GM12878 (cell line): Measurements from ENCODE around the gene KLRK1. TPM values are rescaled to one million over a fixed set of nuclear protein-coding genes. Genes with fewer than 3 reads are reported as not detected.

ENCODE experiments used
- BHLHE40 ChIP-seq, 2 experiments: fragments of 450-650 bp in 1 of 2; IDR thresholded peaks; 2 replicates each; pipeline ENCODE4 v1.6.1; 2011 to 2017; ENCODE audit warnings: low read depth in 2 of 2, borderline replicate concordance in 1 of 2, improper control_type of control experiment in 1 of 2, low read length in 1 of 2, mild to moderate bottlenecking in 1 of 2
- BRCA1 ChIP-seq: IDR thresholded peaks from 2 replicates; pipeline ENCODE4 v1.6.1; 2011; ENCODE audit warnings: low read depth, low read length, improper control_type of control experiment
- FOXK2 ChIP-seq: fragments of 450-650 bp; IDR thresholded peaks from 2 replicates; pipeline ENCODE4 v1.6.1; 2017; ENCODE audit warnings: mild to moderate bottlenecking, moderate library complexity
- KAT2A ChIP-seq: conservative IDR thresholded peaks from 2 replicates; pipeline ENCODE4 v1.6.1; 2011; ENCODE audit warnings: low read depth, low read length; ENCODE audit not compliant: control insufficient read depth
- MTA2 ChIP-seq: fragments of 450-650 bp; IDR thresholded peaks from 2 replicates; pipeline ENCODE4 v1.6.1; 2016; ENCODE audit warnings: low read depth, mild to moderate bottlenecking, moderate library complexity
- MYB ChIP-seq: fragments of 150-350 bp; IDR thresholded peaks from 2 replicates; pipeline ENCODE4 v1.6.1; 2014; ENCODE audit warnings: mild to moderate bottlenecking, low read depth, low read length, borderline replicate concordance
- NFXL1 ChIP-seq: fragments of 450-650 bp; IDR thresholded peaks from 2 replicates; pipeline ENCODE4 v1.6.1; 2017; ENCODE audit warnings: antibody characterized with exemption, mild to moderate bottlenecking, borderline replicate concordance
- NR2C1 ChIP-seq: fragments of 450-650 bp; IDR thresholded peaks from 2 replicates; pipeline ENCODE4 v1.6.1; 2017; ENCODE audit warnings: antibody characterized with exemption, mild to moderate bottlenecking, moderate library complexity
- SMAD5 ChIP-seq: IDR thresholded peaks from 2 replicates; pipeline ENCODE4 v1.6.1; 2016; ENCODE audit warnings: antibody characterized with exemption, low read depth
- polyA plus RNA-seq, 11 experiments: library from polyadenylated mRNA; depleted of rRNA in 4 of 11; unstranded in 6 of 11; stranded (reverse) in 5 of 11; fragments of >200 nt; fragmentation: Nextera tagmentation in 4 of 11; fragmentation: Illumina TruSeq in 1 of 11; extraction: Ambion mirVana in 4 of 11; extraction: Trizol in 1 of 11; gene quantifications; 1 replicate in 1 of 11; 2 replicates in 10 of 11; pipeline versions ENCODE4 v1.2.1 to v1.2.3, GENCODE V29; 2011 to 2016; ENCODE audit warnings: inconsistent platforms in 2 of 11, missing spikeins in 2 of 11, low read depth in 1 of 11
- total RNA-seq, 4 experiments: library from RNA; depleted of rRNA in 3 of 4; stranded (reverse); fragments of >200 nt in 3 of 4; fragmentation: Illumina TruSeq in 1 of 4; extraction: Trizol in 1 of 4; gene quantifications; 2 replicates each; pipeline versions ENCODE4 v1.2.1 to v1.2.3, GENCODE V29; 2013 to 2021
- TF ChIP-seq, protein P1 (sequence below): IDR thresholded peaks from 2 replicates; pipeline ENCODE4 v1.6.1; 2011; ENCODE audit warnings: mild to moderate bottlenecking, low read depth, low read length, moderate library complexity; ENCODE audit not compliant: insufficient replicate concordance
- TF ChIP-seq, protein P2 (sequence below): fragments of 450-650 bp; IDR thresholded peaks from 2 replicates; pipeline ENCODE4 v1.6.1; 2018; ENCODE audit warnings: borderline replicate concordance, mild to moderate bottlenecking; ENCODE audit not compliant: partially characterized antibody
- TF ChIP-seq, protein P3 (sequence below): fragments of 450-650 bp; IDR thresholded peaks from 2 replicates; pipeline ENCODE4 v1.6.1; 2016; ENCODE audit warnings: mild to moderate bottlenecking
- TF ChIP-seq, protein P4 (sequence below): IDR thresholded peaks from 2 replicates; pipeline ENCODE4 v1.6.1; 2012; ENCODE audit warnings: low read length, inconsistent platforms
- TF ChIP-seq, protein P5 (sequence below): fragments of 450-650 bp; conservative IDR thresholded peaks from 2 replicates; pipeline ENCODE4 v1.6.1; 2017; ENCODE audit warnings: mild to moderate bottlenecking, moderate library complexity
- TF ChIP-seq, protein P6 (sequence below): IDR thresholded peaks from 2 replicates; pipeline ENCODE4 v1.6.1; 2012; ENCODE audit warnings: low read depth, low read length, improper control_type of control experiment
- TF ChIP-seq, protein P7 (sequence below), 3 experiments: IDR thresholded peaks in 2 of 3; conservative IDR thresholded peaks in 1 of 3; 2 replicates each; pipeline ENCODE4 v1.5.1; 2011; ENCODE audit warnings: low read depth in 3 of 3, low read length in 3 of 3, mild to moderate bottlenecking in 3 of 3, control low read depth in 2 of 3, moderate library complexity in 2 of 3, inconsistent platforms in 1 of 3, mixed read lengths in 1 of 3; ENCODE audit not compliant: control insufficient read depth in 2 of 3, insufficient read depth in 1 of 3; ENCODE audit errors: extremely low read depth in 1 of 3

KLRK1 gene
- total and polyA plus RNA-seq, 10 of the 15 experiments (the other 5 are each of a cell fraction or from before 2014, with no cell fraction given): 0.27 to 2.0 (median 0.99) TPM

DNA sequence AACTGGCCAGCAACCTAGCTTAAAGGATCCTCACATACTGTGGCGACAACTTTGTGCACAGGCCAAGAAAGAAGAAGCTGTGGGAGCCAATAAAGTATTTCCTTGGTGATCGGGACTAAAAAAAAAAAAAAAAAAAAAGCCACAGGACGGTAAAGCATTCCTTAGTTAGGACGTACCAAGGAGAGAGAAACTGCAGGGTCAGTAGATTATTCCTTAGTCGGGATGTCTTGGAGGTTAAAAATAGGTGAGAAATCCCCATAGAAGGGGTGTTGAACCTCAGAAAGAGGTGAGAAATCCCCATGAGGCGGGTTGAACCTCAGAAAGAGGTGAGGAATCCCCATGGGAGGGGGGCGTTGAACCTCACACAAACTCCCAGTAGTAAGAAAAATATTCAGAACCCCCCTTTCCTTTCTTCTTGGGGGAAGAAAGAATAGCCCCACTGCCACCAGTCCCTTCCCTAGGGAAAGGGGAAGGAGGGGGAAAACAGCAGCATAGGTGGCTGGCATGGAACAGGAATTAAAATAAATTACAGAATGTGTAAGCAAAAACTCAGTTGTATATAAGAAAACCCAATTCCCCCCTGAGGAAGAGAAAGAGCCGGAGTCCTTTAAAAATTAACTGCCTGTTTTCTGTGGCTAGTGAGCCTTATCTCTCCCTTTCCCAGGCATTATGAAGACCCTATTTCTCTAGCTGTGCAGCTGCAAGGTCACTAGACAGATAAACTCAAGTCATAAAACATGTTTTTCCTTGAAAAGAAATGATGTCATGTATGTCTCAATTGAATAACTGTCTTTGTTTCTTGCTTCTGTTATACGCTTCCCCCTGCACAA lies 26.8 kb downstream of the KLRK1 start (continued):
- TF ChIP-seq, protein P1, sequence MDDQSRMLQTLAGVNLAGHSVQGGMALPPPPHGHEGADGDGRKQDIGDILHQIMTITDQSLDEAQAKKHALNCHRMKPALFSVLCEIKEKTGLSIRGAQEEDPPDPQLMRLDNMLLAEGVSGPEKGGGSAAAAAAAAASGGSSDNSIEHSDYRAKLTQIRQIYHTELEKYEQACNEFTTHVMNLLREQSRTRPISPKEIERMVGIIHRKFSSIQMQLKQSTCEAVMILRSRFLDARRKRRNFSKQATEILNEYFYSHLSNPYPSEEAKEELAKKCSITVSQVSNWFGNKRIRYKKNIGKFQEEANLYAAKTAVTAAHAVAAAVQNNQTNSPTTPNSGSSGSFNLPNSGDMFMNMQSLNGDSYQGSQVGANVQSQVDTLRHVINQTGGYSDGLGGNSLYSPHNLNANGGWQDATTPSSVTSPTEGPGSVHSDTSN: no peak
- TF ChIP-seq KAT2A: no peak
- TF ChIP-seq, protein P2, sequence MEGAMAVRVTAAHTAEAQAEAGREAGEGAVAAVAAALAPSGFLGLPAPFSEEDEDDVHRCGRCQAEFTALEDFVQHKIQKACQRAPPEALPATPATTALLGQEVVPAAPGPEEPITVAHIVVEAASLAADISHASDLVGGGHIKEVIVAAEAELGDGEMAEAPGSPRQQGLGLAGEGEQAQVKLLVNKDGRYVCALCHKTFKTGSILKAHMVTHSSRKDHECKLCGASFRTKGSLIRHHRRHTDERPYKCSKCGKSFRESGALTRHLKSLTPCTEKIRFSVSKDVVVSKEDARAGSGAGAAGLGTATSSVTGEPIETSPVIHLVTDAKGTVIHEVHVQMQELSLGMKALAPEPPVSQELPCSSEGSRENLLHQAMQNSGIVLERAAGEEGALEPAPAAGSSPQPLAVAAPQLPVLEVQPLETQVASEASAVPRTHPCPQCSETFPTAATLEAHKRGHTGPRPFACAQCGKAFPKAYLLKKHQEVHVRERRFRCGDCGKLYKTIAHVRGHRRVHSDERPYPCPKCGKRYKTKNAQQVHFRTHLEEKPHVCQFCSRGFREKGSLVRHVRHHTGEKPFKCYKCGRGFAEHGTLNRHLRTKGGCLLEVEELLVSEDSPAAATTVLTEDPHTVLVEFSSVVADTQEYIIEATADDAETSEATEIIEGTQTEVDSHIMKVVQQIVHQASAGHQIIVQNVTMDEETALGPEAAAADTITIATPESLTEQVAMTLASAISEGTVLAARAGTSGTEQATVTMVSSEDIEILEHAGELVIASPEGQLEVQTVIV: no peak
- TF ChIP-seq, protein P3, sequence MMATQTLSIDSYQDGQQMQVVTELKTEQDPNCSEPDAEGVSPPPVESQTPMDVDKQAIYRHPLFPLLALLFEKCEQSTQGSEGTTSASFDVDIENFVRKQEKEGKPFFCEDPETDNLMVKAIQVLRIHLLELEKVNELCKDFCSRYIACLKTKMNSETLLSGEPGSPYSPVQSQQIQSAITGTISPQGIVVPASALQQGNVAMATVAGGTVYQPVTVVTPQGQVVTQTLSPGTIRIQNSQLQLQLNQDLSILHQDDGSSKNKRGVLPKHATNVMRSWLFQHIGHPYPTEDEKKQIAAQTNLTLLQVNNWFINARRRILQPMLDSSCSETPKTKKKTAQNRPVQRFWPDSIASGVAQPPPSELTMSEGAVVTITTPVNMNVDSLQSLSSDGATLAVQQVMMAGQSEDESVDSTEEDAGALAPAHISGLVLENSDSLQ: no peak
- no peak for TF ChIP-seq FOXK2
- TF ChIP-seq, protein P4, sequence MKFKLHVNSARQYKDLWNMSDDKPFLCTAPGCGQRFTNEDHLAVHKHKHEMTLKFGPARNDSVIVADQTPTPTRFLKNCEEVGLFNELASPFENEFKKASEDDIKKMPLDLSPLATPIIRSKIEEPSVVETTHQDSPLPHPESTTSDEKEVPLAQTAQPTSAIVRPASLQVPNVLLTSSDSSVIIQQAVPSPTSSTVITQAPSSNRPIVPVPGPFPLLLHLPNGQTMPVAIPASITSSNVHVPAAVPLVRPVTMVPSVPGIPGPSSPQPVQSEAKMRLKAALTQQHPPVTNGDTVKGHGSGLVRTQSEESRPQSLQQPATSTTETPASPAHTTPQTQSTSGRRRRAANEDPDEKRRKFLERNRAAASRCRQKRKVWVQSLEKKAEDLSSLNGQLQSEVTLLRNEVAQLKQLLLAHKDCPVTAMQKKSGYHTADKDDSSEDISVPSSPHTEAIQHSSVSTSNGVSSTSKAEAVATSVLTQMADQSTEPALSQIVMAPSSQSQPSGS: peak; percentile 21
- TF ChIP-seq, protein P5, sequence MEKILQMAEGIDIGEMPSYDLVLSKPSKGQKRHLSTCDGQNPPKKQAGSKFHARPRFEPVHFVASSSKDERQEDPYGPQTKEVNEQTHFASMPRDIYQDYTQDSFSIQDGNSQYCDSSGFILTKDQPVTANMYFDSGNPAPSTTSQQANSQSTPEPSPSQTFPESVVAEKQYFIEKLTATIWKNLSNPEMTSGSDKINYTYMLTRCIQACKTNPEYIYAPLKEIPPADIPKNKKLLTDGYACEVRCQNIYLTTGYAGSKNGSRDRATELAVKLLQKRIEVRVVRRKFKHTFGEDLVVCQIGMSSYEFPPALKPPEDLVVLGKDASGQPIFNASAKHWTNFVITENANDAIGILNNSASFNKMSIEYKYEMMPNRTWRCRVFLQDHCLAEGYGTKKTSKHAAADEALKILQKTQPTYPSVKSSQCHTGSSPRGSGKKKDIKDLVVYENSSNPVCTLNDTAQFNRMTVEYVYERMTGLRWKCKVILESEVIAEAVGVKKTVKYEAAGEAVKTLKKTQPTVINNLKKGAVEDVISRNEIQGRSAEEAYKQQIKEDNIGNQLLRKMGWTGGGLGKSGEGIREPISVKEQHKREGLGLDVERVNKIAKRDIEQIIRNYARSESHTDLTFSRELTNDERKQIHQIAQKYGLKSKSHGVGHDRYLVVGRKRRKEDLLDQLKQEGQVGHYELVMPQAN: no peak
- no peak for TF ChIP-seq NR2C1
- TF ChIP-seq, protein P6, sequence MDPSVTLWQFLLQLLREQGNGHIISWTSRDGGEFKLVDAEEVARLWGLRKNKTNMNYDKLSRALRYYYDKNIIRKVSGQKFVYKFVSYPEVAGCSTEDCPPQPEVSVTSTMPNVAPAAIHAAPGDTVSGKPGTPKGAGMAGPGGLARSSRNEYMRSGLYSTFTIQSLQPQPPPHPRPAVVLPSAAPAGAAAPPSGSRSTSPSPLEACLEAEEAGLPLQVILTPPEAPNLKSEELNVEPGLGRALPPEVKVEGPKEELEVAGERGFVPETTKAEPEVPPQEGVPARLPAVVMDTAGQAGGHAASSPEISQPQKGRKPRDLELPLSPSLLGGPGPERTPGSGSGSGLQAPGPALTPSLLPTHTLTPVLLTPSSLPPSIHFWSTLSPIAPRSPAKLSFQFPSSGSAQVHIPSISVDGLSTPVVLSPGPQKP: no peak
- TF ChIP-seq, protein P7, sequence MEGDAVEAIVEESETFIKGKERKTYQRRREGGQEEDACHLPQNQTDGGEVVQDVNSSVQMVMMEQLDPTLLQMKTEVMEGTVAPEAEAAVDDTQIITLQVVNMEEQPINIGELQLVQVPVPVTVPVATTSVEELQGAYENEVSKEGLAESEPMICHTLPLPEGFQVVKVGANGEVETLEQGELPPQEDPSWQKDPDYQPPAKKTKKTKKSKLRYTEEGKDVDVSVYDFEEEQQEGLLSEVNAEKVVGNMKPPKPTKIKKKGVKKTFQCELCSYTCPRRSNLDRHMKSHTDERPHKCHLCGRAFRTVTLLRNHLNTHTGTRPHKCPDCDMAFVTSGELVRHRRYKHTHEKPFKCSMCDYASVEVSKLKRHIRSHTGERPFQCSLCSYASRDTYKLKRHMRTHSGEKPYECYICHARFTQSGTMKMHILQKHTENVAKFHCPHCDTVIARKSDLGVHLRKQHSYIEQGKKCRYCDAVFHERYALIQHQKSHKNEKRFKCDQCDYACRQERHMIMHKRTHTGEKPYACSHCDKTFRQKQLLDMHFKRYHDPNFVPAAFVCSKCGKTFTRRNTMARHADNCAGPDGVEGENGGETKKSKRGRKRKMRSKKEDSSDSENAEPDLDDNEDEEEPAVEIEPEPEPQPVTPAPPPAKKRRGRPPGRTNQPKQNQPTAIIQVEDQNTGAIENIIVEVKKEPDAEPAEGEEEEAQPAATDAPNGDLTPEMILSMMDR (IDR thresholded peaks at IDR 0.05 in 2 of 3, conservative IDR thresholded peaks at IDR 0.05 in 1 of 3; ENCODE audit: control insufficient read depth in 2 of 3, extremely low read depth in 1 of 3, insufficient read depth in 1 of 3, low read depth in 3 of 3, low read length in 3 of 3): no peak
- no peak for TF ChIP-seq SMAD5
- TF ChIP-seq MTA2: peak; percentile 53
- TF ChIP-seq NFXL1: no peak
- no peak for TF ChIP-seq MYB
- no peak for TF ChIP-seq BRCA1
- TF ChIP-seq BHLHE40 (IDR thresholded peaks at IDR 0.05; ENCODE audit: borderline replicate concordance in 1 of 2, low read depth in 2 of 2, low read length in 1 of 2): peak in 1 of 2 experiments; percentile 8; a peak in 1 of 4 replicates
